Suppressor macrophage treated with lipopolysaccharide for 4 hours (primary cell): ENCODE results near the gene RBM7.

Source experiments
- DNase-seq: peaks from one replicate; pipeline ENCODE4 v3.0.0-alpha.2; 2020

The RBM7 gene

DNA sequence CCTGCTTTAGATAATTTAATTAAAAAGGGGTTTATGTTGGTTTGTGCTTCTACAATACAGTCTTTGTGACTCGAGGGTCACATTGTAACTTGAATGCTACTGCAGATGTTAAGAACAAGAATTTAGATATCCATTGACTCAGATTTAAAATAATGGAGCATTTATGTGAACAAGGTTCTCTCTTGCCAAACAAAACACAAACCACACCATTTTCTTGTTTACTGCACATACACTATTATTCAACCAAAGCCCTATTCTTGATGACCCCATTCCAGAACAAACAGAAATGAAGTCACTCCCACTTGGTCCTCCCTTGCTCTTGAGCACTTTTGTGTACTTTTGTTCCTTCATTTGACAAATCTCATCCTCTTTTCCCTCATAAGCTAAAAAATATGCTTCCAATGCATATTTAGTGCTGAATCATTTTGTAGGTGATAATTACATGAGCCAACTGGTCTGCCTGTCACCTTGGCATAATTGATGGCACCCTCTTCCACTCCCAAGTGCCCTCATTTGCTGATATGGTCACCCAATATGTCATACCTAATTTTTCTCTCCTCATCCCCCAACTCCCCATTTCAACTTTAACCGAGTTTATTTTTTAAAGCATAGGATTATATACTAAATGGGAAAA, 3.0 kb upstream of the RBM7 start:
- DNase-seq = no peak

DNA sequence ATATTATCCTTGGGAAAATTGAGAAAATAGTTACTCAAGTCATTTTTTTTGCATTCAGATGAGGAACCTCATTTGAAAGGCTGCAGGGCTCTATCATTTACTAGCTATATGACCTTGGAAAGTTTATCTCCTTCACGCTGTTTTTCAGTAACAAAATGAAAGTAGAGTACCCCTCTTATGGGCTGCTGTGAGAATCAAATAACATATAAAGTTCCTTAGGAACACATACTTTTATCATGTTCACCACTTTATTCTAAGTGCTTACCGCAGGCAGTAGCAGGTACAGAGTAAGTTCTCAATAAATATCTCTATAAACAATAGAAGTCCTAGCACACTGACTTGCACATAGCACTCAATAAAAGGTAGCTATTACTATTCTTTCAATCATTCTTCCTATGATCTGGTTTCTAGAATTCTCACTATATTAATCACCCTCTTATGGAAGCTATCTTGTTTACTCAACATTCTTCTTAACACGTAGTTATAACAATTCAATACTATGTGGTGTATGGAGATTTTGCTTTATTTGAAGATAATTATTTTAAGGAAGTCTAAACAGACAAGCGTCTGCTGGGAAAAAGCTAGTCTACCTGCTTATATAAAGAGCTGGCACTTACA, 2.1 kb upstream of the RBM7 start:
- no peak for DNase-seq

DNA sequence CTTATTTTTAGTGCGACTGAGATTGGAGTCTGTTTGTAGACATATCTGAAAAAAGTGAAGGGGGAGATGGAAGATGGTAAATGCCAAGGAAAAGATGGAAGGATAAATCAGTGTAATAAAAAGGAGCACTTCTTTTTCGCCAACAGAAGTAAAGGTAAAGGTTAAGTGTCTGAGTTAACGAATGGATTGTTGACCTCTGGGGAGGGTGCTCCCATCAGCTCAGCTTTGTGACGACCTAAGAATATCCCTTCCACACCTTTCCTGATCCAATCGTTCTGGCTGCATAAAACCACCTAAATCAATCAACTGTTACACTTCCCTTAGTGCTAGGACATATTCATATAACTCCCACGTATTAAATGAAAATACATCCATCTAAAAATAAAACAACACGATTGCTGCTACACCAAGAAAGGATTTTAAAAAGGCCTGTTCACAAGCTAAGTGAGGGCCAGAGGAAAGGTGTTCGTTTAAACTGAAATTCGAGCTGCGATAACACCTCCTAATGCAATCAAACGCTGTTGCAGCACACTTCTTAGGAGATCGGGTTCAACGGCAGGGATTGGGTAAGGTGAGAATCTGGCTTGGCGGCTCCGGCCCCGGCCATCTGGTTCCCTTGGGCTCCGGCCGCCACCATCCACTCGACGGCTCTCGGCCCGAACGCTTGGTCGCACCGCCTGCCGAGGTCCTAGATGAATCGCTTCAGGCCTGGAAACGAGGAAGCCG, 813 bp upstream of the RBM7 start:
- DNase-seq = no peak

GRCh38 chr11:114400915-114401223, 403 bp downstream of the RBM7 start:
- no peak for DNase-seq

DNA sequence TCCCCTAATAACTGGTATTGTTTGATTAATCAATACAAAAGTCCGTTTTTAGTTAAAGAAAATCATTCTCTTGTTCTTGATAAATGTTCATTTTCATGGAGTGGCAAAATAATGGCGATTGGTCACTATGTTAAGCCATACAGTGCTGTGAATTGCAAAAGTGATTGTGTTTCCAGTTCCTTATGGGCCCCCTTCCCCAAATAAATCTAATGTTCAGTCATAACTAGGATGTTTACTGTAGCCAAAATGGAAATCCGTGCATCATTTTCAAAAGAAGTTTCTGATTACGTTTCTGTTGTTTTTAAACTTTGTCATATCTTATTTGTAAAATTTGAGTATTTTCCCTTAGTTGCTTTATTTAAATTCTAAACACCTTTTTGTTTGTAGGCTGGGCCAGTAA, 845 bp downstream of the RBM7 start:
- DNase-seq = peak; percentile 47

DNA sequence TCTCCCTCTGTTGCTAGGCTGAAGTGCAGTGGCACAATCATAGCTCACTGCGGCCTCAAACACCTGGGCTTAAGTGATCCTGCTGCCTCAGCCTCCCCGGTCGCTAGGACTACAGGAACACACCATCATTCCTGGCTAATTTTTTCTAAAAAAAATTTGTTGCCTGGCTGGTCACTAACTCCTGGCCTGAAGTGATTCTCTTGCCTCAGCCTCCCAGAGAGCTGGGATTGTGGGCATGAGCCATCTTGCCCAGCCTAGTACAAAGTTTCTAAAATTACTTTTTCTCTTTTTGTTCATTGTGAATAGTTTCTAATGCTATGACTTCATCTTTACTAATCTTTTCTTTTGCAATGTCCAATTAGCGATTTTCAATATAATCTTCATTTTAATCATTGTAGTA, 12.5 kb downstream of the RBM7 start:
- no peak for DNase-seq

- no peak for DNase-seq
Measured at GRCh38 chr11:114413958-114414357, 13.5 kb downstream of the RBM7 start.

DNA sequence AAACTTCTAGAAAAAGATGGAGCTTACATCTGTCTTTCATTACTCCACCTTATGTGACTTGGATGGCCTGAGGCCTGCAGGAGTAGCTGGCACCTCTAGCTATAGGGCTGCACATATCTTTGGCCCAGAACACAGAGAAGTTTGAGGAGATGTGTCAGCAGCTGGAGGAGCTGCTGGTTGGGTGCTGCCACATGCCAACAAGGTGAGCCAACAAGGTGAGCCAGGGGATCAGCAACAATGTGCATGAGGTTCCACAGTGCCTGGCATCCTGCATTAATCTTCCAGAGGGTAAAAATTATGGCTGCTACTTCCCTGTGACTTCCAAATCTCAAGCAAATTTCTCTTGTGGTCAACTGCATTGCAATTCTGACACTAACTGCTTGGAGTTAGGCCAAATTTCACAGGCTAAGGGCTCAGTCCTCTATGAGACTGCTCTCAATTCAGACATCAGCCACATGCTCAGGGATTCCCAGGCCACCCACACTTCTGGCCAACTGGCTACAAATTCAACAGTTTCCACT, 16.0 kb downstream of the RBM7 start:
- no peak for DNase-seq

- no peak for DNase-seq
Measured at GRCh38 chr11:114426280-114426679, 25.8 kb downstream of the RBM7 start.

DNA sequence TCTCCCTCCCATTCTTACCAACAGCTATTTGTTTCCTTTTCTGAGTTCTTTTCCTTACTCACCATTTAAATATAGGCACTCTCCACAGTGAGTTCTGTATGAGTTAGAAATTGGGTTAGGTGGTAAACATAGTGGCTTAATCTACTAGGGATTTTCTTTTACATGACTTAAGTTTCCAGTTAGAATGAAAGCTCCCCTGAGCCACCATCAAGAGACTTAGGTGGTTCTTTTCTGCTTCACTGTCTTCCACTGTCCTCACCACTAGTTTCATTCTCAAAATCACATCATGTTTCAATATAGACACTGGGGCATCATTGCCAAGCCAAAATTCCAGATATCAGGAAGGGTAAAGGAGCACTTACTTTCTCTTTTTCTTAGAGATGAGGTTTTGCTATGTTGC, 29.8 kb downstream of the RBM7 start:
- no peak for DNase-seq

DNA sequence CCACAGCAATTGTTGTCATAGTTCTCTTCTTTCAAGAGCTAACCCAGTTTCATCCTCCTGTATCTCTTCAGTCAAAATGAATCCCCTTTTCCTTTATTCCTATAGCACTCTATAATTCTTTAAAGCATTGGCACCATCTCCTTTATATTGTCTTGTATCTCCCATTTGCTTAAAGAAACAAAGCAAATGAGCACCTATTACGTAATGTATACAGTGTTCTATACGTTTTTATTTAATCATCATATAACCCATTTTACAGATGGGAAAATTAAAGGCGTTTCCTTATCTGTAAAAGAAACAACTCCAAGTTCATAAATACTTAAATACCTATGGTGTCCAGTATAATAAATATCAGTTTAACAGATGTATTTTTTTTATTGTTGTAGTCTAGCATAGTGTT, 32.4 kb downstream of the RBM7 start:
- no peak for DNase-seq

DNA sequence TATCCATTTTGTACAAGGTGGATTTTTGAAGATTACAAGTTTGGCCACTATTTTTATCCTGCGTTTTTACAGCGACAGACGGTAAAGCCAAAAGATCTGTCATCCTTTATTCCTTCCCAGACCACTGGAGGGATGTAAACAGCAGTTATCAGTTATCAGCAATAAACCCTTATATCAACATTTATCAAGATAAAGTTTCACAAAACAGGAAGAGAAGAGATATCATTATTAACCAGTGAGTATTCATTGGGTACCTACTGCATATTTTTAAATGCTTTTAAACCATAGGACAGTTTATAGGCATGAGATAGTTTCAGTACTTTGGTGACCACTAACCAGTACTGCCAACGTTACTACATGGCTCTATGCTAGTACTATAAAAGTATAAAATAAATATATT, 32.9 kb downstream of the RBM7 start:
- DNase-seq = no peak

DNA sequence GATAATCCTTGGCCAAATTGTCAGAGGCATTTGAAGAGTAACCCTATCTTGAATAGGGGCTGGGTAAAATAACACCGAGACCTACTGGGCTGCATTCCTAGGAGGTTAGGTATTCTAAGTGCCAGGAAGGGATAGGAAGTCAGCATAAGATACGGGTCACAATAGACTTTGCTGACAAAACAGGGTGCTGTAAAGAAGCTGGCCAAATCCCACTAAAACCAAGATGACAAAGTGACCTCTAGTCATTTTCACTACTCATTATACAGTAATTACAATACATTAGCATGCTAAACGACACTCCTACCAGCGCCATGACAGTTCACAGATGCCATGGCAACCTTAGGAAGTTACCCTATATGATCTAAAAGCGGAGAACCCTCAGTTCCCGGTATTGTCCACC, 37.8 kb downstream of the RBM7 start:
- DNase-seq = no peak

- DNase-seq = peak; percentile 93
Measured at GRCh38 chr11:114439229-114440120, 39.0 kb downstream of the RBM7 start, which contains the start of gene REXO2. REXO2 (plus strand) TSS chr11:114439467; CDS start chr11:114439529, 62 bp downstream.

DNA sequence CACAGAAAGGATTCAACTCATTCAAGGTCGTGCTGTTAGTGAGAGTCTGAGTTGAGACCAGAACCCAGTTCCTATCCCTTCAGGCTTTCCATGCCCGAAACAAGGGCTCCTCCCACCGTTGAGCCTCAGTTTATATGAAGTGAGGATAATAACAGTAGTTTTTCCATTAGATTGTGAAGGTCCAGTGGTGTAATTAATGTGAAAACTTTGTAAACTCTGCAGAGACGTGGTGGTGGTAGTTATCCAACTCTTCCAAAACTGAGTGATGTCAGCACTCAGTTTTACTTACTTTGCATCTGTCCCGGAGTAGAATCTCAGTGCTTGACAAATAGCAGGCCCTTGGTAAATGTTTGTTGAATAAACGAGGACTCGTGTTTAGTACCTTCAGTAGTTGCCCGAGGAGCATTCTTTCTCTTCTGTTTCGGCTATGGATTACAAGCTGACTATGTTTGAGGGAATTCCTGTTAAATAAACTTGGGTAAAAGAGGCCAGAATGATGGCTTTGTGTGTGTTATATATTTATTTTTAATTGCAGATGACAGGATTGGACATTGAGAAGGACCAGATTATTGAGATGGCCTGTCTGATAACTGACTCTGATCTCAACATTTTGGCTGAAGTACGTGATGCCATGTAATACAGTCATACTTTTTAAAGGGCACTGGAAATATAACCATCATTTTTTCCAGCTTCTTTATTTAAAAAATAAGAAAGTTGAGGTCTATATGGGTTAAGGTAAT, 39.8 kb downstream of the RBM7 start:
- no peak for DNase-seq

DNA sequence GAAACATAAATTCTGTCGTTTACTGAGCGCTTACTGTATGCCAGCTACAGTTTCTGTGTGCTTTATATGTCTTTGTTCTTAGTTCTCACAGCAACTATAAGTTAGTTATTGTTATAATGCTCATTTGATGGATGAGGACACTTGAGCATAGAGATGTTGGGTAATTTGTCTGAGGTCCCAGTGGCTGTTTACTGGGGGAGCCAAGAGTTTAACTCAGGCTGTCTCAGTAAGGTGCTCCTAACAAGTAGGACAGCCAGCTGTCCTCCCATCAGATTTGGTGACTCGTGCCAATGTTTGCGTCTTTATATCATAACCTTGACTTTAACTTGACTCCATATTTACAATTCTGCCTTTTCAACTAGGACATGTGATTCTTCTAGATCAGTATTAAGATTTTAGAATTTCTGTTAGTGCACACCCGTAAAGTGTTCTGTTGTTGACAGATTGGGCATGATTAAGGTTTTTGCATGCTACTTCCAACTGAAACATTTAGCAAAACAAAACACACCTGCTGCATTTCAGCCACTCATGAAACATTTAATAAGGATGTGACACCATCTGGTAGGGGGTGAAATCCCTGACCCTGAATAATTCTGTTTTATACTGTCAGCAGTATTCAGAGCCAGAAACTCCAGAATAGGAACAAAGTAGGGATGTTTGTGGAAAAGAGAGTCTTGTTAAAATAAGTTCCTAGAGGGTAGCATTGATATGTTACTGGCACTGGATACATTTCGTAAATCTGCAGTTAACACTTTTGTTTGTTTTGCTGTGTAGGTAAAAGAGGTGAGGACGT, 40.7 kb downstream of the RBM7 start:
- DNase-seq = no peak

GRCh38 chr11:114441921-114442320, 41.5 kb downstream of the RBM7 start:
- DNase-seq = no peak

DNA sequence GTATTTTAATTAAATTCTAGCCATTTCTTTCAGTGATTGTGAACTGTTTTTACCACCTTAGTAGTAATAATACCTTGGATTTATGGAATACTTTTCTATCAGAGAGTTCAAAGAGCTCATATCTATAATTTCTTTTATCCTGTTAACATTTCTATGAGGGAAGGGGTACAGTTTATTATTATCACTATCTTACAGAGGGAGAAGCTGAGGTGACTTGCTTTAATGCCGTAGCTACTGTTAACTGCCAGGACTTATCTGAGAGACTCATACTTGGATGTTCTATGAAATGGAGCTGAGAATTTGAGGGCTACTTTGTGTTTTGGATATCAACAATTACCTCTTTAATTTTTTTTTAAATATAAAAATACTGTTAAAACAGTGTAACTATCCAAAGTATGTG, 42.1 kb downstream of the RBM7 start:
- no peak for DNase-seq

DNA sequence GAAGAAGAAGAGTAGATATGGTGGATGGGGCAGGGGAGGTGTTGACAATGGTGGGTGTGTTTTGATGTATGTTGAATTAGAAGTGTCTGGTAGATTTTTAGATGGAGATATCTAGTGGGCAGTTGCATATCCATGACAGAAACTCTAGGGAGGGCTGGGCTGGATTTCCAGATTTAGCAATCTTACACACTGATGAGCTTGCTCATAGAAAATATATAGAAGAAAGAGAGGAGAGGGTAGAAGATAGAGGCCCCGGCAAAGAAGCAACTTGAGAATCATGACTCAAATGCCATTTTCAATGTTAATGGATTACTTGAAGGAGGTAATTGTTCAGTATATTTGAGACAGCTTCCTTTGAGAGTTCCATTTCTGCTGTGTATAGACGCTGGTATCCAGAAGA, 47.0 kb downstream of the RBM7 start:
- DNase-seq = no peak

DNA sequence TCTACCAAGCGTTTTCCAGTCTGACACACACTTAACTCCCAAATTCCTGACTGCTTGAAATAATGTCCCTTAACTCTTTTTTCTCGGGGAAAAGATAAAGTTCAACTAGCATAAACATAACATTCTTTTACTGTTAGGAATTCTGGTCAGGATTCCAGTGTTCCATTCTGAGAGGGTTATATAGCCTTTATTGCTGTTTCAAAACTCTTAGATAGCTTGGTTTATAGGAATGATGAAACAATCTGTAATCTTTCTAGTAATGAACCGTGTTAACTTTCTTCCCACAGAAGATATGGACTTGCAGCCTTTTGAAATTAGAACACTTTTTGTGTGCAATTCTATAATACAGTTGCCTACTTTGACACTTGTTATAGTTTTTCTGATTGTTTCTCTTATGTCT, 47.4 kb downstream of the RBM7 start:
- no peak for DNase-seq

DNA sequence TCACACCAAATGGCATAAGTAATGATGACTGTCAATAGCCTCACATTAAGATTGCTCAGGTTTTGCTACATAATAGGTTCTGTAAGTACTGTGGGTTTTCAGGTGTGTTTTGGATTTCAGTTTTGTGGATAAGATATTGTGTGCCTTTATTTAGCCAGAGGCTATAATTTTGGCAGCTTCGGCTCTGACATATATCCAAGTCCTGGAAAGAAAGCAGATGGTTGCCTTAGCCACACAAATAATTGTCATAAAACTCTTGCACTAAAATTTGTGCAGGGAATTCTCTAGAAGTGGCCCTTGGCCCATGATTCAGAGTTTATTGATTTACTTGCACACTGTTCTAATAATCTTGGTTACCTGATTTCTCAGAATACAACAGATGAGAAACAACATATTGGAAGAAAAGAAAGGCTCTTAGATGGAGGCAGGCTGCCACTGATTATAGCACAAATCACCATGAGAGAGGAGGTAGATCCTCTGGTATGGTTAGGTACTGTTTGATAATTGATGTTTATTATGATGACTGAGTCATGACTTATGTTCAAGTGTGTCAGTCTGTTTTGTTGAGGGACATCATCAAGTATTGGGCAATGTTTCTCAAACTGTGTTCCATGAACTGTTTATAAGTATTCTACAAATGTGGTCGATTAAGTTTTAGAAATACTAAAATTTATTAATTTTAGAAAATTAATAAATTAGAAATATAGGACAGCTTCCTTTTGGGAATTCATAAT, 48.5 kb downstream of the RBM7 start:
- no peak for DNase-seq
